Peyer's patch (tissue), 4 donors: ENCODE results near the gene MBD2.

Experiments
- CTCF ChIP-seq, 6 experiments: fragments of 450-650 bp in 4 of 6; fragments of 200-600 bp in 2 of 6; sonication (generic) in 1 of 6; IDR thresholded peaks; one replicate each; pipeline ENCODE4 v1.5.1; 2017 to 2019; ENCODE audit warnings: antibody characterized with exemption in 6 of 6, mild to moderate bottlenecking in 3 of 6, moderate library complexity in 1 of 6
- POLR2A ChIP-seq, 2 donors: fragments of 450-650 bp; IDR thresholded peaks; one replicate each; pipeline ENCODE4 v1.5.1; 2017; ENCODE audit warnings: antibody characterized with exemption in 2 of 2, mild to moderate bottlenecking in 2 of 2, moderate library complexity in 2 of 2

- no peak for TF ChIP-seq CTCF (IDR thresholded peaks at IDR 0.05)
- TF ChIP-seq POLR2A (IDR thresholded peaks at IDR 0.05), result no peak
These were observed 51.2 kb downstream of the MBD2 start for GRCh38 chr18:54173250-54173649.
